Skeletal muscle tissue (tissue), 4 donors: ENCODE results near the gene HOXC4. TPM values are rescaled to one million over a fixed set of nuclear protein-coding genes. Genes with fewer than 3 reads are reported as not detected.

Source experiments
- H3K27ac ChIP-seq: one replicate; pipeline ENCODE4 v1.7.0; 2013; ENCODE audit warnings: mild to moderate bottlenecking, low read depth, low read length, inconsistent platforms
- H3K27me3 ChIP-seq, 3 donors: one replicate each; pipeline ENCODE4 v1.7.0; 2013; ENCODE audit warnings: low read length in 3 of 3; ENCODE audit not compliant: control insufficient read depth in 3 of 3, insufficient read depth in 3 of 3
- H3K36me3 ChIP-seq, 3 donors: one replicate each; pipeline ENCODE4 v1.7.0; 2013; ENCODE audit warnings: low read length in 3 of 3; ENCODE audit not compliant: control insufficient read depth in 3 of 3, insufficient read depth in 3 of 3
- H3K4me1 ChIP-seq, 3 donors: one replicate each; pipeline ENCODE4 v1.7.0; 2013; ENCODE audit warnings: low read length in 3 of 3, mild to moderate bottlenecking in 3 of 3; ENCODE audit not compliant: control insufficient read depth in 3 of 3, insufficient read depth in 3 of 3
- H3K4me3 ChIP-seq, 3 donors: one replicate each; pipeline ENCODE4 v1.7.0; 2013; ENCODE audit warnings: low read length in 3 of 3
- H3K9ac ChIP-seq, 3 donors: one replicate each; pipeline ENCODE4 v1.7.0; 2013; ENCODE audit warnings: low read length in 3 of 3, mild to moderate bottlenecking in 3 of 3, moderate library complexity in 2 of 3, low read depth in 1 of 3
- H3K9me3 ChIP-seq, 3 donors: one replicate each; pipeline ENCODE4 v1.7.0; 2013; ENCODE audit warnings: low read length in 3 of 3; ENCODE audit not compliant: control insufficient read depth in 3 of 3
- total RNA-seq: library from RNA; depleted of rRNA; stranded (reverse); fragments of >200 nt; gene quantifications from one replicate; pipeline ENCODE4 v1.2.3, GENCODE V29; 2014
- donor health status: Osteomylitis.

The HOXC4 gene
- total RNA-seq, 1 donor from 2014 or later = 1.0 TPM

- Histone ChIP-seq H3K9me3 (no peaks in the 10 kb centered on the region), H3K27me3 (peaks cover 0 to 3% (median 2%) of the 10 kb centered on the region in 3 donors), H3K4me1 (peaks cover 5 to 16% (median 9%) of the 10 kb centered on the region in 3 donors), H3K36me3 (no peaks in the 10 kb centered on the region), H3K27ac (no peak overlapping the region), H3K4me3 (no peak overlapping the region), H3K9ac (no peak overlapping the region)
These were observed 1.9 kb downstream of the HOXC4 start for GRCh38 chr12:54055552-54055951.

DNA sequence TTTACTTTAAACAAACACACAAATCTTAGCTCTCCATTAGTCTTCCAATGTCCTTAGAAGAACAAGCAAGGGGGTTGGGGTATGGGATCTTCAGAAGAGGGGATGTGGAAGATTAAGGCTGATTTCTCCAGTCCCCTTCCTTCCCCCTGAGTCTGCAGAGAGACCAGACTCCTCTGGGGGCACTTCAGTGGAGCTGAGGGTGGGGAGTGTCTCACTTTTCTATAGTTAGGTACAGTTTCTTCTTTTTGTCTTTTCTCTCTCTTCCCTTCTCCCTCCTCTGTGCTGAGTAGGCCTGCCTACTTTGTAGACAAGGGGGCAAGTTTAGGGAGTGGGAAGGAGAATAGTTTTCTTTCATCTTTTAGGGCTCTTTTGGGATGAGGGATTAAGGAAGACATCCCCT lies 2.5 kb downstream of the HOXC4 start:
- Histone ChIP-seq H3K4me1 (peaks cover 5 to 12% (median 9%) of the 10 kb centered on the region in 3 donors), H3K9ac (no peak overlapping the region), H3K27ac (no peak overlapping the region), H3K27me3 (peaks cover 0 to 3% (median 2%) of the 10 kb centered on the region in 3 donors), H3K36me3 (no peaks in the 10 kb centered on the region), H3K9me3 (no peaks in the 10 kb centered on the region), H3K4me3 (no peak overlapping the region)

- Histone ChIP-seq H3K36me3 (no peaks in the 10 kb centered on the region), H3K9me3 (no peaks in the 10 kb centered on the region), H3K4me1 (peaks cover 0 to 1% (median 0%) of the 10 kb centered on the region in 3 donors), H3K27me3 (peaks cover 0 to 3% (median 2%) of the 10 kb centered on the region in 3 donors), H3K27ac (no peak overlapping the region), H3K4me3 (no peak overlapping the region), H3K9ac (no peak overlapping the region)
These were observed 4.6 kb downstream of the HOXC4 start for GRCh38 chr12:54058128-54058768.

DNA sequence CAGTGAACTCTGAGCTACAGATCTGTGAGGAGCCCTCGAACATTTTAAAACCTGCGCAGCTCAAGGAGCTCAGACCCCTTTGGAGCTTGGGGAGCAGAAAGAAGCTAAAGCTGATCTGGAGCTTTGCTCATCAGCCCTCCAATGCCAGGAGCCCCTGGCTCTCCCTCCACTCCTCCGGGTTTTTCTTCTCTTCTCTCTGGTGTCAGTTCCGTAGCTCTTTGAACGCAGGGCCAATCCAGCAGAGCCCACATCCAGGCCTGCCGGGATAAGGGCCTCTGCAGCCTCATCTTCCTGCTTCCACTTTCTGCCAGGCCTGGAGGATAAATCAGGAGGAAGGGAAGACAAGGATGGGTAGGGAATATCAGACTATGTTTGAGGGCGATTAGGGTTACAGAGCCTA lies 6.0 kb downstream of the HOXC4 start:
- Histone ChIP-seq H3K36me3 (no peaks in the 10 kb centered on the region), H3K9ac (no peak overlapping the region), H3K27me3 (peaks cover 0 to 3% (median 2%) of the 10 kb centered on the region in 3 donors)

GRCh38 chr12:54060174-54060974 lies 6.7 kb downstream of the HOXC4 start:
- H3K27me3 ChIP-seq = peaks cover 0 to 3% (median 2%) of the 10 kb centered on the region in 3 donors
- H3K27ac ChIP-seq = no peak overlapping the region
- H3K9me3 ChIP-seq = no peaks in the 10 kb centered on the region
- H3K9ac ChIP-seq = no peak overlapping the region
- no peak overlapping the region for H3K4me3 ChIP-seq
- no peaks in the 10 kb centered on the region for H3K36me3 ChIP-seq
- no peaks in the 10 kb centered on the region for H3K4me1 ChIP-seq

More for the DNA sequence above, 6.0 kb downstream of the HOXC4 start:
- Histone ChIP-seq H3K9me3 (no peaks in the 10 kb centered on the region), H3K4me3 (no peak overlapping the region), H3K4me1 (no peaks in the 10 kb centered on the region), H3K27ac (no peak overlapping the region)

DNA sequence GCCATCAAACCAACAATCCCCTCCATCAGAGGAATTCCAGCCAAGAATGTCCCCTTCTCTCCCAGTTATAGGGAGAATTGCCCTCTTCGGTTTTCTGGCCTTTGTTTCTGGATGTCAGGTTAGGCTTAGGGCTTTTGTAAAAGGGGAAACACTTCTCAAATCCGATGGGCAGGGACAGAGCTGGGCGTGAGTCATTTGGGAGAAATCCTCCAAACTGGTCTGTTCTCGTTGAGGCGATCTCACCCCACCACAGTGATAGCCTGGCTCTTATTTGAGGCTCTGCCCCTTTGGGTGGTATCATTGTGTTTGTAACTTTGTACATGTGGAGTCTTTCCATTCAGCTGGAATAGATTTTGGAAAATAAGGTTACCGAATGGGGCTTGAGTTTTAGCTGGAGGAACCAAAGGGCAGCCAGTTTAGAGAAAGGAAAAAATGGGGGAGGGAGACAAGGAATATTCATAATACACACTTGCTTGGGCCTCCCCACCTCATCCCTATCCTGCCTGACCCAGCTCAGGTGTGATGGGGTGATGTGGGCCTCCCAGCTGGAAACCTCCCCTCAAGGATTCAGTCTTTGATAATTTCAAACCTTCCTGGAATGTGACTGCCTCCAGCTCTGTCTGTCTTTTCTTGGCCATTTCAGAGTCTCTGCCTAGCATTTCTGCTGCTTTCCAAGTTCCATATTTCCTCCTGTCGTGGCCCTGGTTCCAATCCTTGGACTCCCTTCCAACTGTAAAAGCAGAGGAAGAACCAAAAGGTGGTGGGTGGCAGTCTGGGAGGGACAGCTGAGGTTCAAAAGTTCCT lies 7.5 kb downstream of the HOXC4 start:
- no peaks in the 10 kb centered on the region for H3K36me3 ChIP-seq
- H3K27ac ChIP-seq = no peak overlapping the region
- no peaks in the 10 kb centered on the region for H3K9me3 ChIP-seq
- no peak overlapping the region for H3K4me3 ChIP-seq
- no peaks in the 10 kb centered on the region for H3K4me1 ChIP-seq
- peaks cover 0 to 3% (median 2%) of the 10 kb centered on the region in 3 donors for H3K27me3 ChIP-seq
- H3K9ac ChIP-seq = no peak overlapping the region

DNA sequence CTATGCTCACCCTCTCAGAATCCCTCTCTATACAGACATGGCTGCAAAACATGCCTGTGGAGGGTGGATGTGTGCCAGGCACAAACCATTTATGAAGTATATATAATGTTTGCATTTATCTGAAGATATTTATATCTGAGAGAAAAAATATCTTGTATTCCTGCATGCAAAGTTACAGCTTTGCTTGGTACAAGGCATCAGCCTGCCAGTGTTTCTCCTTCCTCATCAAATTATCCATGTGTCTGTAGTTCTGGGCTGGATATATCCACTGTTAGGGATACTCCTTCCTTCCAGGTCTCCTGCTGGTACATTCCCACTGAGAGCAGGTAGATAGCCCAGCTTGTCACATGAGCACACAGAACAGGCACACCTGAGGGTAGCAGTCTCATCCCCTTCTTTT lies 12.0 kb downstream of the HOXC4 start:
- H3K27me3 ChIP-seq = no peaks in the 10 kb centered on the region
- H3K4me1 ChIP-seq = peaks cover 0 to 10% (median 6%) of the 10 kb centered on the region in 3 donors
- H3K9me3 ChIP-seq = no peaks in the 10 kb centered on the region
- no peak overlapping the region for H3K27ac ChIP-seq
- H3K36me3 ChIP-seq = no peaks in the 10 kb centered on the region
- no peak overlapping the region for H3K4me3 ChIP-seq
- no peak overlapping the region for H3K9ac ChIP-seq

- Histone ChIP-seq H3K9ac (no peak overlapping the region), H3K27me3 (no peaks in the 10 kb centered on the region), H3K9me3 (no peaks in the 10 kb centered on the region), H3K36me3 (no peaks in the 10 kb centered on the region), H3K4me1 (peaks cover 0 to 10% (median 6%) of the 10 kb centered on the region in 3 donors), H3K4me3 (no peak overlapping the region), H3K27ac (no peak overlapping the region)
These were observed 12.8 kb downstream of the HOXC4 start for GRCh38 chr12:54066408-54066807.

DNA sequence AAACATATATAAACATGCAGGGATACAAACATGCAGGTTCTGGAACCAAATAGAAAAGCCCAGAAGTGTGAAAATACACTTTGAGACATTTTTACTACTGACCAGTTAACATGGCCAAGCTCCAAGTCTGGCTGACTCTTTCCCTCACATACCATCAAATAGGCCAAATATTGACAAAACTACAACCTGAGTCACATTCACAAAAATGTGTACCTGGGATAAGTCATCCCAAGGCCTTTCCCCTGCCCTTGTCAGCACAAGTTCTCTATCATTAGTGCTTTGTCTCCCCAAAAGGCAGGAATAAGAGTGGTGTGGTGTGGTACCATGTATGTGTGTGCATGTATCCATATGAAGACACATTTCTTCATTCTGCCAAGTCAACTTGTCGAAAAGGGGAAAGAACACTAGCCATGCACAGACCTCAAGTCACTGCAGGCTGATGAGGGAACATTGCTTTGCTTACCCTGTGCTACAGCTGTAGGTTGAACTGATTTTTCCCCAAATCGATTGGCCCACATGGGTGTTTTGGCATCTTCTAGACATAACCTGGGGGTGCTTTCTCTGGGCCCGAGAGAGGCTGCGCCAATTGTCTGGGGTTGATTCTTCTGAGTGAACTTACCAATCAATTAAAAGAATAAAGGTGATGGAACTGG lies 14.9 kb downstream of the HOXC4 start:
- H3K9me3 ChIP-seq = no peaks in the 10 kb centered on the region
- H3K4me3 ChIP-seq = no peak overlapping the region
- H3K27me3 ChIP-seq = no peaks in the 10 kb centered on the region
- no peaks in the 10 kb centered on the region for H3K36me3 ChIP-seq
- peaks cover 6 to 10% (median 6%) of the 10 kb centered on the region in 3 donors for H3K4me1 ChIP-seq
- H3K9ac ChIP-seq = no peak overlapping the region
- no peak overlapping the region for H3K27ac ChIP-seq
